ENCODE measurements around the gene BAD. TPM values are rescaled to one million over a fixed set of nuclear protein-coding genes. Genes with fewer than 3 reads are reported as not detected.

BAD gene
- total and polyA plus RNA-seq, 2 experiments from 2014 or later = 52.0 to 122 TPM

DNA sequence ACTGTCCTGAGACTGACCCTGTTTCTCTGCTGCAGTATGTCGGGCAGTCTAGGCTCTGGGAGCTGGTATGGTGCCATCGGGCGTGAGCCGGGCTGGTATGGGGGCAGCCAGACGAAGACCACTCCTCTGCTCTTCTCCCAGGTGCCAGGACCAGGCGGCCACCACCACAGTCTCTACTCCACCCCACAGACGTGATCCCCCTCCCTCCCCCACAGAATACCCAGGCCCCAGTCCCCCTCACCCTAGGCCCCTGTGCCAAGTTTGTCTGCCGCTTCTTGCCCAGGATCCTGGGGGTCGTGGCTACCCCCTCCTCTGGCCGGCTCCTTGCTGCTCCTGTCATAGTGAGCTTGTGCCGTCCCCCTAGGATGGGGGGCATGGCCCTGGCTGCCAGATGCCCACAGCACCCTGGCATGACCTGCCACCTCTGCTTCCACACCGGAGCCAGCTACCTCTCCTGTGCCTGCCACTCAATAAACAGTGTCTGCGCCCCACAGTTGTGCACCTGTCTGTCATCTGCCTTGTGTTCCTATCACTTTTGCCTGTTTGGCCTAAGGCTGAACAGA, 4.6 kb upstream of the BAD start:
- 89% methylated on average over 12 of the region's 13 CpGs for WGBS (ENCODE audit: low lambda C conversion rate, missing lambda C conversion rate)
- Histone ChIP-seq H3K4me2 (no peak overlapping the region), H2AFZ (no peak overlapping the region), H3K36me3 (replicated peaks; ENCODE audit: insufficient read depth, low read depth) (no peaks in the 10 kb centered on the region), H4K20me1 (ENCODE audit: insufficient read depth, poor library complexity, severe bottlenecking) (no peaks in the 10 kb centered on the region), H3K79me2 (no peaks in the 10 kb centered on the region), H3K27ac (no peak overlapping the region), H3K4me3 (no peak overlapping the region), H3K4me1 (ENCODE audit: insufficient read depth) (peaks cover 10% of the 10 kb centered on the region), H3K9me3 (ENCODE audit: low read depth) (no peaks in the 10 kb centered on the region), H3K9me2 (replicated peaks; ENCODE audit: insufficient read depth) (no peaks in the 10 kb centered on the region), H3K27me3 (peaks cover 46% of the 10 kb centered on the region)
- DNase-seq (ENCODE audit: low spot score) = no peak
- TF ChIP-seq EZH2 (IDR thresholded peaks at IDR 0.05; ENCODE audit: borderline replicate concordance) (no peak), CTCF (IDR thresholded peaks at IDR 0.05; ENCODE audit: poor library complexity) (no peak), EZH2phosphoT487 (IDR thresholded peaks at IDR 0.05; ENCODE audit: low read depth, severe bottlenecking, unreplicated experiment) (no peak)

- WGBS (ENCODE audit: low lambda C conversion rate, missing lambda C conversion rate) = 93% methylated on average over 5 of the region's 9 CpGs
- TF ChIP-seq CTCF (IDR thresholded peaks at IDR 0.05; ENCODE audit: poor library complexity) = no peak
- TF ChIP-seq EZH2phosphoT487 (IDR thresholded peaks at IDR 0.05; ENCODE audit: low read depth, severe bottlenecking, unreplicated experiment) = no peak
- no peak for TF ChIP-seq EZH2 (IDR thresholded peaks at IDR 0.05; ENCODE audit: borderline replicate concordance)
- no peak overlapping the region for H2AFZ ChIP-seq
Observed at GRCh38 chr11:64288353-64288750, 3.9 kb upstream of the BAD start.

GRCh38 chr11:64287676-64288352, 3.3 kb upstream of the BAD start:
- no peak overlapping the region for H3K4me2 ChIP-seq
- peaks cover 33% of the 10 kb centered on the region for H3K27me3 ChIP-seq
- H3K79me2 ChIP-seq = peaks cover 13% of the 10 kb centered on the region
- no peak for DNase-seq (ENCODE audit: low spot score)
- no peaks in the 10 kb centered on the region for H3K9me2 ChIP-seq (replicated peaks; ENCODE audit: insufficient read depth)
- WGBS (ENCODE audit: low lambda C conversion rate, missing lambda C conversion rate) = 97% methylated on average over 33 of the region's 33 CpGs
- peaks cover 16% of the 10 kb centered on the region for H3K4me1 ChIP-seq (ENCODE audit: insufficient read depth)
- no peaks in the 10 kb centered on the region for H3K9me3 ChIP-seq (ENCODE audit: low read depth)
- no peaks in the 10 kb centered on the region for H4K20me1 ChIP-seq (ENCODE audit: insufficient read depth, poor library complexity, severe bottlenecking)
- H3K4me3 ChIP-seq = no peak overlapping the region
- TF ChIP-seq EZH2 (IDR thresholded peaks at IDR 0.05; ENCODE audit: borderline replicate concordance) (no peak), EZH2phosphoT487 (IDR thresholded peaks at IDR 0.05; ENCODE audit: low read depth, severe bottlenecking, unreplicated experiment) (no peak)
- H3K27ac ChIP-seq = no peak overlapping the region
- no peak overlapping the region for H2AFZ ChIP-seq
- H3K36me3 ChIP-seq (replicated peaks; ENCODE audit: insufficient read depth, low read depth) = no peaks in the 10 kb centered on the region

More at GRCh38 chr11:64288353-64288750, 3.9 kb upstream of the BAD start:
- H3K4me1 ChIP-seq (ENCODE audit: insufficient read depth) = peaks cover 16% of the 10 kb centered on the region
- no peaks in the 10 kb centered on the region for H3K9me3 ChIP-seq (ENCODE audit: low read depth)
- H3K79me2 ChIP-seq = peaks cover 7% of the 10 kb centered on the region
- no peak overlapping the region for H3K4me2 ChIP-seq
- no peak overlapping the region for H3K27ac ChIP-seq
- no peak overlapping the region for H3K4me3 ChIP-seq
- no peaks in the 10 kb centered on the region for H3K36me3 ChIP-seq (replicated peaks; ENCODE audit: insufficient read depth, low read depth)
- no peaks in the 10 kb centered on the region for H3K9me2 ChIP-seq (replicated peaks; ENCODE audit: insufficient read depth)
- H3K27me3 ChIP-seq = peaks cover 38% of the 10 kb centered on the region
- H4K20me1 ChIP-seq (ENCODE audit: insufficient read depth, poor library complexity, severe bottlenecking) = no peaks in the 10 kb centered on the region
- DNase-seq (ENCODE audit: low spot score) = no peak

- TF ChIP-seq EZH2 (IDR thresholded peaks at IDR 0.05; ENCODE audit: borderline replicate concordance) = no peak
- no peak overlapping the region for H2AFZ ChIP-seq
- no peaks in the 10 kb centered on the region for H4K20me1 ChIP-seq (ENCODE audit: insufficient read depth, poor library complexity, severe bottlenecking)
- H3K79me2 ChIP-seq = peaks cover 13% of the 10 kb centered on the region
- H3K27me3 ChIP-seq = peaks cover 22% of the 10 kb centered on the region
- no peaks in the 10 kb centered on the region for H3K9me2 ChIP-seq (replicated peaks; ENCODE audit: insufficient read depth)
- no peaks in the 10 kb centered on the region for H3K36me3 ChIP-seq (replicated peaks; ENCODE audit: insufficient read depth, low read depth)
- H3K4me3 ChIP-seq = no peak overlapping the region
- no peak overlapping the region for H3K27ac ChIP-seq
- WGBS (ENCODE audit: low lambda C conversion rate, missing lambda C conversion rate) = 93% methylated on average over 9 of the region's 9 CpGs
- no peak overlapping the region for H3K4me2 ChIP-seq
- peaks cover 12% of the 10 kb centered on the region for H3K4me1 ChIP-seq (ENCODE audit: insufficient read depth)
- no peak for DNase-seq (ENCODE audit: low spot score)
- no peaks in the 10 kb centered on the region for H3K9me3 ChIP-seq (ENCODE audit: low read depth)
Observed at GRCh38 chr11:64286801-64287159, 2.3 kb upstream of the BAD start.

Data from hepatocyte (in vitro differentiated cells).